ENCODE results near the gene FYCO1. TPM values are rescaled to one million over a fixed set of nuclear protein-coding genes. Genes with fewer than 3 reads are reported as not detected.

Gene FYCO1
- polyA plus RNA-seq, 1 donor (not counting 4 experiments of a cell fraction or from before 2014, with no cell fraction given) = 6.1 TPM

- Histone ChIP-seq H3K79me2 (ENCODE audit: control insufficient read depth, insufficient read depth, low read length) (no peaks in the 10 kb centered on the region), H3K36me3 (ENCODE audit: control insufficient read depth in 2 of 2, extremely low read depth in 1 of 2, insufficient read depth in 2 of 2, low read length in 2 of 2) (peaks cover 14% of the 10 kb centered on the region in 2 experiments), H3K27me3 (ENCODE audit: control insufficient read depth, extremely low read depth, insufficient read depth, low read length) (no peaks in the 10 kb centered on the region), H3K9ac (ENCODE audit: control insufficient read depth, extremely low read depth, insufficient read depth, low read length) (no peak overlapping the region), H2AFZ (ENCODE audit: control insufficient read depth, low read length) (no peak overlapping the region), H3K4me3 (ENCODE audit: control insufficient read depth in 2 of 3, extremely low read depth in 1 of 3, insufficient read depth in 2 of 3, low read depth in 1 of 3, low read length in 3 of 3) (no peak overlapping the region), H3K9me1 (ENCODE audit: control insufficient read depth, extremely low read depth, insufficient read depth, low read length) (no peaks in the 10 kb centered on the region), H3K4me1 (ENCODE audit: control insufficient read depth, extremely low read depth, insufficient read depth, low read length) (no peaks in the 10 kb centered on the region), H3K9me3 (ENCODE audit: control insufficient read depth, low read depth, low read length) (no peaks in the 10 kb centered on the region), H3K4me2 (ENCODE audit: control insufficient read depth, extremely low read depth, insufficient read depth, low read depth, low read length) (no peak overlapping the region), H3K27ac (ENCODE audit: control insufficient read depth, insufficient read depth, low read length) (no peak overlapping the region), H4K20me1 (ENCODE audit: control insufficient read depth, extremely low read depth, insufficient read depth, low read length) (no peaks in the 10 kb centered on the region)
- DNase-seq (ENCODE audit: low read depth, low spot score) = no peak
- dilution Hi-C loops (cut with MboI; ENCODE audit: extremely low pct_ligation_motif_present, low sequenced_read_pairs) = no loop called here
- FAIRE-seq = no peak
- TF ChIP-seq CTCF (optimal IDR thresholded peaks at IDR 0.05 in 1 of 3, IDR thresholded peaks at IDR 0.05 in 1 of 3, conservative IDR thresholded peaks at IDR 0.05 in 1 of 3; ENCODE audit: extremely low read depth in 1 of 3, insufficient read depth in 2 of 3, low read length in 3 of 3) = no peak
- no peak for TF ChIP-seq EZH2 (IDR thresholded peaks at IDR 0.05; ENCODE audit: low read length)
Observed at GRCh38 chr3:45979378-45979777, 16.2 kb downstream of the FYCO1 start.

GRCh38 chr3:45978006-45978761, 17.4 kb downstream of the FYCO1 start:
- Histone ChIP-seq H3K4me1 (ENCODE audit: control insufficient read depth, extremely low read depth, insufficient read depth, low read length) (no peaks in the 10 kb centered on the region), H3K4me3 (ENCODE audit: control insufficient read depth in 2 of 3, extremely low read depth in 1 of 3, insufficient read depth in 2 of 3, low read depth in 1 of 3, low read length in 3 of 3) (no peak overlapping the region), H4K20me1 (ENCODE audit: control insufficient read depth, extremely low read depth, insufficient read depth, low read length) (no peaks in the 10 kb centered on the region), H3K27me3 (ENCODE audit: control insufficient read depth, extremely low read depth, insufficient read depth, low read length) (no peaks in the 10 kb centered on the region), H2AFZ (ENCODE audit: control insufficient read depth, low read length) (no peak overlapping the region), H3K27ac (ENCODE audit: control insufficient read depth, insufficient read depth, low read length) (no peak overlapping the region), H3K36me3 (ENCODE audit: control insufficient read depth in 2 of 2, extremely low read depth in 1 of 2, insufficient read depth in 2 of 2, low read length in 2 of 2) (peaks cover 9 to 13% of the 10 kb centered on the region in 2 experiments), H3K9me1 (ENCODE audit: control insufficient read depth, extremely low read depth, insufficient read depth, low read length) (no peaks in the 10 kb centered on the region), H3K9ac (ENCODE audit: control insufficient read depth, extremely low read depth, insufficient read depth, low read length) (no peak overlapping the region), H3K79me2 (ENCODE audit: control insufficient read depth, insufficient read depth, low read length) (no peaks in the 10 kb centered on the region), H3K9me3 (ENCODE audit: control insufficient read depth, low read depth, low read length) (no peaks in the 10 kb centered on the region), H3K4me2 (ENCODE audit: control insufficient read depth, extremely low read depth, insufficient read depth, low read depth, low read length) (no peak overlapping the region)
- DNase-seq (ENCODE audit: low read depth, low spot score) = no peak
- TF ChIP-seq CTCF (optimal IDR thresholded peaks at IDR 0.05 in 1 of 3, IDR thresholded peaks at IDR 0.05 in 1 of 3, conservative IDR thresholded peaks at IDR 0.05 in 1 of 3; ENCODE audit: extremely low read depth in 1 of 3, insufficient read depth in 2 of 3, low read length in 3 of 3) = no peak
- TF ChIP-seq EZH2 (IDR thresholded peaks at IDR 0.05; ENCODE audit: low read length) = no peak
- dilution Hi-C loops (cut with MboI; ENCODE audit: extremely low pct_ligation_motif_present, low sequenced_read_pairs) = no loop called here
- no peak for FAIRE-seq
